ENCODE results near the gene NEGR1. TPM values are rescaled to one million over a fixed set of nuclear protein-coding genes. Genes with fewer than 3 reads are reported as not detected.

Gene NEGR1
- polyA plus RNA-seq, 1 donor from 2014 or later, result 47.4 TPM

DNA sequence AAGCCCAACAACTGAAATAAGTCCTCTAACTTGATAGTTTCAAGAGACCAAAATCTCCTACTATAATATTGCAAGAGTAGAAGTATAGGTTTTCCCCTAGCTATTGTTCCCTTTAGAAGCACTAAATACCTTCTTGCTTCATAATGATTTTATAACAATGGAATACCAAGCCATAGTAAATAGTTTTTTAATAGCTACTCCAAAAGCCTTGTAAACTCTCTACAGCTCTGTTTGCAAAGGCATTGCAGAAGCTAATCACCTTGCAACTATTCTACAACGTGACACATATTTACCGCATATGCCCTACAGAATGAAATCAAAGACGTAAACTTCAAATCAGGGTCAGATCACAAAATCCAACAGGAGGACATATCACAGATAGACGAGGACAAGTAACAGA is 750.0 kb downstream of the NEGR1 start:
- Histone ChIP-seq H3F3A (ENCODE audit: insufficient read depth, low read length, poor library complexity, severe bottlenecking) (no peaks in the 10 kb centered on the region), H3K36me3 (ENCODE audit: insufficient read depth, low read length) (no peaks in the 10 kb centered on the region), H4K20me1 (ENCODE audit: insufficient read depth) (no peaks in the 10 kb centered on the region), H3K4me2 (ENCODE audit: low read length) (no peak overlapping the region), H3K9me2 (ENCODE audit: insufficient read depth, low read length) (no peaks in the 10 kb centered on the region), H3K9ac (ENCODE audit: low read length) (no peak overlapping the region), H3K4me3 (ENCODE audit: low read length) (no peak overlapping the region), H3K9me3 (ENCODE audit: low read length) (no peaks in the 10 kb centered on the region), H3K79me2 (replicated peaks; ENCODE audit: insufficient read depth, low read length) (no peaks in the 10 kb centered on the region), H2AFZ (ENCODE audit: low read depth, low read length) (no peak overlapping the region), H3K27me3 (ENCODE audit: insufficient read depth, low read depth, low read length) (no peaks in the 10 kb centered on the region), H3K27ac (ENCODE audit: low read length) (no peak overlapping the region)
- TF ChIP-seq MXI1 (conservative IDR thresholded peaks at IDR 0.05; ENCODE audit: poor library complexity, severe bottlenecking) (no peak), SMC3 (conservative IDR thresholded peaks at IDR 0.05; ENCODE audit: poor library complexity) (no peak), EZH2 (IDR thresholded peaks at IDR 0.05; ENCODE audit: borderline replicate concordance, insufficient read depth, low read length, poor library complexity, severe bottlenecking) (no peak), EP300 (conservative IDR thresholded peaks at IDR 0.05; ENCODE audit: poor library complexity, severe bottlenecking) (no peak), POLR2AphosphoS5 (IDR thresholded peaks at IDR 0.05) (no peak), TAF1 (IDR thresholded peaks at IDR 0.05; ENCODE audit: low read depth) (no peak), RAD21 (conservative IDR thresholded peaks at IDR 0.05) (no peak)
- TF ChIP-seq, protein P1, sequence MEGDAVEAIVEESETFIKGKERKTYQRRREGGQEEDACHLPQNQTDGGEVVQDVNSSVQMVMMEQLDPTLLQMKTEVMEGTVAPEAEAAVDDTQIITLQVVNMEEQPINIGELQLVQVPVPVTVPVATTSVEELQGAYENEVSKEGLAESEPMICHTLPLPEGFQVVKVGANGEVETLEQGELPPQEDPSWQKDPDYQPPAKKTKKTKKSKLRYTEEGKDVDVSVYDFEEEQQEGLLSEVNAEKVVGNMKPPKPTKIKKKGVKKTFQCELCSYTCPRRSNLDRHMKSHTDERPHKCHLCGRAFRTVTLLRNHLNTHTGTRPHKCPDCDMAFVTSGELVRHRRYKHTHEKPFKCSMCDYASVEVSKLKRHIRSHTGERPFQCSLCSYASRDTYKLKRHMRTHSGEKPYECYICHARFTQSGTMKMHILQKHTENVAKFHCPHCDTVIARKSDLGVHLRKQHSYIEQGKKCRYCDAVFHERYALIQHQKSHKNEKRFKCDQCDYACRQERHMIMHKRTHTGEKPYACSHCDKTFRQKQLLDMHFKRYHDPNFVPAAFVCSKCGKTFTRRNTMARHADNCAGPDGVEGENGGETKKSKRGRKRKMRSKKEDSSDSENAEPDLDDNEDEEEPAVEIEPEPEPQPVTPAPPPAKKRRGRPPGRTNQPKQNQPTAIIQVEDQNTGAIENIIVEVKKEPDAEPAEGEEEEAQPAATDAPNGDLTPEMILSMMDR (IDR thresholded peaks at IDR 0.05; ENCODE audit: poor library complexity, severe bottlenecking), result no peak
- TF ChIP-seq, protein P2, sequence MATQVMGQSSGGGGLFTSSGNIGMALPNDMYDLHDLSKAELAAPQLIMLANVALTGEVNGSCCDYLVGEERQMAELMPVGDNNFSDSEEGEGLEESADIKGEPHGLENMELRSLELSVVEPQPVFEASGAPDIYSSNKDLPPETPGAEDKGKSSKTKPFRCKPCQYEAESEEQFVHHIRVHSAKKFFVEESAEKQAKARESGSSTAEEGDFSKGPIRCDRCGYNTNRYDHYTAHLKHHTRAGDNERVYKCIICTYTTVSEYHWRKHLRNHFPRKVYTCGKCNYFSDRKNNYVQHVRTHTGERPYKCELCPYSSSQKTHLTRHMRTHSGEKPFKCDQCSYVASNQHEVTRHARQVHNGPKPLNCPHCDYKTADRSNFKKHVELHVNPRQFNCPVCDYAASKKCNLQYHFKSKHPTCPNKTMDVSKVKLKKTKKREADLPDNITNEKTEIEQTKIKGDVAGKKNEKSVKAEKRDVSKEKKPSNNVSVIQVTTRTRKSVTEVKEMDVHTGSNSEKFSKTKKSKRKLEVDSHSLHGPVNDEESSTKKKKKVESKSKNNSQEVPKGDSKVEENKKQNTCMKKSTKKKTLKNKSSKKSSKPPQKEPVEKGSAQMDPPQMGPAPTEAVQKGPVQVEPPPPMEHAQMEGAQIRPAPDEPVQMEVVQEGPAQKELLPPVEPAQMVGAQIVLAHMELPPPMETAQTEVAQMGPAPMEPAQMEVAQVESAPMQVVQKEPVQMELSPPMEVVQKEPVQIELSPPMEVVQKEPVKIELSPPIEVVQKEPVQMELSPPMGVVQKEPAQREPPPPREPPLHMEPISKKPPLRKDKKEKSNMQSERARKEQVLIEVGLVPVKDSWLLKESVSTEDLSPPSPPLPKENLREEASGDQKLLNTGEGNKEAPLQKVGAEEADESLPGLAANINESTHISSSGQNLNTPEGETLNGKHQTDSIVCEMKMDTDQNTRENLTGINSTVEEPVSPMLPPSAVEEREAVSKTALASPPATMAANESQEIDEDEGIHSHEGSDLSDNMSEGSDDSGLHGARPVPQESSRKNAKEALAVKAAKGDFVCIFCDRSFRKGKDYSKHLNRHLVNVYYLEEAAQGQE (IDR thresholded peaks at IDR 0.05; ENCODE audit: borderline replicate concordance), result no peak

DNA sequence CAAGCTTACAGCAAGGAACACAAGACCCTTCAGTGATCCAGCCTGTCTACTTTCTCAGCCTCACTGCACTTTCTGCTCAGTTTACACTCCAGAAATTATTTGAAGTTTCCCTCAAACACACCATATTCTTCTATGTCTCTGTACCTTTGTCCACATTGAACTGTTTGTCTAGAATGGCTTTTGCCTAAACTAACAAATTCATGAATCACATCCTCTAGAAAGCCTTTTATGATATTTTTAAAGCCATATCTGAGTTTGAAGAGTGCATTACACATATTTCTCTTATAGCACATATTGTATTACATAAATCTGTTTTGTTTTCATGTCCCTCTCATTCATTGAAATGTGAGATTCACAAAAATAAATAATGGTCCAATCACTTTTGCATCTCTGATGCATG is 755.5 kb downstream of the NEGR1 start:
- no peaks in the 10 kb centered on the region for H3K36me3 ChIP-seq (ENCODE audit: insufficient read depth, low read length)
- H3K4me2 ChIP-seq (ENCODE audit: low read length), result no peak overlapping the region
- no peaks in the 10 kb centered on the region for H3K9me2 ChIP-seq (ENCODE audit: insufficient read depth, low read length)
- H3K27me3 ChIP-seq (ENCODE audit: insufficient read depth, low read depth, low read length), result no peaks in the 10 kb centered on the region
- no peaks in the 10 kb centered on the region for H3K9me3 ChIP-seq (ENCODE audit: low read length)
- no peak overlapping the region for H3K9ac ChIP-seq (ENCODE audit: low read length)
- no peaks in the 10 kb centered on the region for H4K20me1 ChIP-seq (ENCODE audit: insufficient read depth)
- H2AFZ ChIP-seq (ENCODE audit: low read depth, low read length), result no peak overlapping the region
- TF ChIP-seq MXI1 (conservative IDR thresholded peaks at IDR 0.05; ENCODE audit: poor library complexity, severe bottlenecking), result no peak
- no peak for TF ChIP-seq POLR2AphosphoS5 (IDR thresholded peaks at IDR 0.05)
- TF ChIP-seq, protein P1 (IDR thresholded peaks at IDR 0.05; ENCODE audit: poor library complexity, severe bottlenecking), result no peak
- TF ChIP-seq RAD21 (conservative IDR thresholded peaks at IDR 0.05), result no peak
- no peak for TF ChIP-seq SMC3 (conservative IDR thresholded peaks at IDR 0.05; ENCODE audit: poor library complexity)
- TF ChIP-seq EP300 (conservative IDR thresholded peaks at IDR 0.05; ENCODE audit: poor library complexity, severe bottlenecking), result no peak
- TF ChIP-seq, protein P2 (IDR thresholded peaks at IDR 0.05; ENCODE audit: borderline replicate concordance), result no peak
- TF ChIP-seq TAF1 (IDR thresholded peaks at IDR 0.05; ENCODE audit: low read depth), result no peak
- TF ChIP-seq EZH2 (IDR thresholded peaks at IDR 0.05; ENCODE audit: borderline replicate concordance, insufficient read depth, low read length, poor library complexity, severe bottlenecking), result no peak
- H3F3A ChIP-seq (ENCODE audit: insufficient read depth, low read length, poor library complexity, severe bottlenecking), result no peaks in the 10 kb centered on the region
- H3K79me2 ChIP-seq (replicated peaks; ENCODE audit: insufficient read depth, low read length), result no peaks in the 10 kb centered on the region
- H3K4me3 ChIP-seq (ENCODE audit: low read length), result no peak overlapping the region
- H3K27ac ChIP-seq (ENCODE audit: low read length), result no peak overlapping the region
